H1 (cell line): ENCODE measurements around the gene PRKCI. TPM values are rescaled to one million over a fixed set of nuclear protein-coding genes. Genes with fewer than 3 reads are reported as not detected.
A peak's percentile ranks its signal among the peaks of the same experiment; 100 is the strongest.

Source experiments
- CTCF ChIA-PET: fragments of 300-600 bp; sonication (Branson Sonifier 250); formaldehyde crosslinking; loops from one replicate; lab custom pipeline; 2021; ENCODE audit not compliant: partially characterized antibody; lab: Charles Lee
- POLR2A ChIA-PET: fragments of 300-600 bp; sonication (Branson Sonifier 250); formaldehyde crosslinking; loops from one replicate; lab custom pipeline; 2021; ENCODE audit warnings: inconsistent platforms; ENCODE audit not compliant: partially characterized antibody; lab: Charles Lee
- DNase-seq, 2 experiments: peaks; one replicate each; pipeline versions ENCODE4 v3.0.0 to v3.0.0-alpha.2; 2010 to 2022; ENCODE audit warnings: low spot score in 2 of 2, low read depth in 1 of 2, mixed read lengths in 1 of 2
- FAIRE-seq: peaks from 2 replicates; lab custom pipeline; 2011; peaks lifted over from hg19 to GRCh38; lab: Jason Lieb, UNC
- H2AFZ ChIP-seq: 2 replicates; pipeline ENCODE4 v1.8.1; 2012; ENCODE audit warnings: low read length, inconsistent platforms
- H2AK5ac ChIP-seq: 2 replicates; pipeline ENCODE4 v1.6.1; 2013; ENCODE audit warnings: low read depth, low read length
- H2BK120ac ChIP-seq: replicated peaks from 2 replicates; pipeline ENCODE3; 2013; ENCODE audit warnings: low read depth, low read length, inconsistent platforms
- H2BK12ac ChIP-seq: 2 replicates; pipeline ENCODE4 v1.6.1; 2013; ENCODE audit warnings: low read depth, low read length
- H2BK15ac ChIP-seq: 2 replicates; pipeline ENCODE4 v1.6.1; 2013; ENCODE audit warnings: low read length
- H2BK20ac ChIP-seq: 2 replicates; pipeline ENCODE4 v1.6.1; 2013; ENCODE audit warnings: low read length
- H2BK5ac ChIP-seq: 2 replicates; pipeline ENCODE4 v1.6.1; 2013; ENCODE audit warnings: low read depth, low read length
- H3K14ac ChIP-seq: 2 replicates; pipeline ENCODE4 v1.6.1; 2013; ENCODE audit warnings: inconsistent platforms; ENCODE audit not compliant: insufficient read length
- H3K18ac ChIP-seq: 2 replicates; pipeline ENCODE4 v1.6.1; 2013; ENCODE audit warnings: low read length; ENCODE audit errors: extremely low read depth
- H3K23ac ChIP-seq: 2 replicates; pipeline ENCODE4 v1.6.1; 2013; ENCODE audit warnings: inconsistent platforms; ENCODE audit not compliant: insufficient read length
- H3K23me2 ChIP-seq: 2 replicates; pipeline ENCODE4 v1.6.1; 2013; ENCODE audit warnings: low read depth, low read length
- H3K27ac ChIP-seq: 2 replicates; pipeline ENCODE4 v1.6.1; 2011; ENCODE audit warnings: low read depth, low read length, inconsistent platforms
- H3K27me3 ChIP-seq, 4 experiments: replicated peaks in 1 of 4; 1 replicate in 1 of 4; 2 replicates in 3 of 4; pipeline versions ENCODE4 v1.6.1 to v1.8.1; 2011 to 2013; ENCODE audit warnings: low read length in 3 of 4, mild to moderate bottlenecking in 3 of 4, inconsistent platforms in 2 of 4, mixed read lengths in 2 of 4, moderate library complexity in 1 of 4; ENCODE audit not compliant: control insufficient read depth in 3 of 4, insufficient read depth in 3 of 4; ENCODE audit errors: extremely low read depth in 1 of 4
- H3K36me3 ChIP-seq, 4 experiments: 2 replicates each; pipeline versions ENCODE4 v1.6.1 to v1.8.1; 2011 to 2013; ENCODE audit warnings: mild to moderate bottlenecking in 4 of 4, low read length in 3 of 4, moderate library complexity in 2 of 4, control low read depth in 1 of 4, inconsistent platforms in 1 of 4; ENCODE audit not compliant: insufficient read depth in 4 of 4, control insufficient read depth in 2 of 4
- H3K4ac ChIP-seq: replicated peaks from 2 replicates; pipeline ENCODE3; 2013; ENCODE audit warnings: low read length, low read depth, mixed read lengths, inconsistent platforms; ENCODE audit not compliant: insufficient read length
- H3K4me1 ChIP-seq, 4 experiments: replicated peaks in 1 of 4; 1 replicate in 1 of 4; 2 replicates in 3 of 4; pipeline versions ENCODE4 v1.6.1 to v1.8.1; 2011 to 2013; ENCODE audit warnings: low read length in 3 of 4, inconsistent platforms in 2 of 4, mixed read lengths in 1 of 4; ENCODE audit not compliant: insufficient read depth in 4 of 4, control insufficient read depth in 3 of 4
- H3K4me2 ChIP-seq, 2 experiments: 2 replicates each; pipeline versions ENCODE4 v1.6.1 to v1.8.1; 2011 to 2013; ENCODE audit warnings: low read depth in 2 of 2, low read length in 2 of 2, control low read depth in 1 of 2, inconsistent platforms in 1 of 2, mild to moderate bottlenecking in 1 of 2; ENCODE audit not compliant: insufficient read depth in 1 of 2
- H3K4me3 ChIP-seq, 4 experiments: fragments of 200-600, 300-600 bp in 1 of 4; sonication (generic), shearing (Covaris generic), sonication (Bioruptor Twin) in 1 of 4; 2 replicates each; pipeline versions ENCODE4 v1.5.1 to v1.8.1; 2011 to 2016; ENCODE audit warnings: low read length in 4 of 4, low read depth in 3 of 4, control low read depth in 2 of 4, inconsistent platforms in 2 of 4, mild to moderate bottlenecking in 2 of 4, mixed read lengths in 1 of 4, moderate library complexity in 1 of 4; ENCODE audit not compliant: insufficient read depth in 2 of 4; ENCODE audit errors: extremely low read depth in 1 of 4
- H3K56ac ChIP-seq: replicated peaks from 2 replicates; pipeline ENCODE3; 2013; ENCODE audit warnings: low read depth, mild to moderate bottlenecking, mixed read lengths, low read length, inconsistent platforms; ENCODE audit not compliant: insufficient read length
- H3K79me1 ChIP-seq: 2 replicates; pipeline ENCODE4 v1.6.1; 2013; ENCODE audit warnings: low read depth, low read length, control low read depth
- H3K79me2 ChIP-seq, 2 experiments: 2 replicates each; pipeline versions ENCODE4 v1.6.1 to v1.8.1; 2012 to 2013; ENCODE audit warnings: low read length in 2 of 2, mild to moderate bottlenecking in 2 of 2, inconsistent platforms in 1 of 2; ENCODE audit not compliant: insufficient read depth in 2 of 2, control insufficient read depth in 1 of 2
- H3K9ac ChIP-seq, 4 experiments: replicated peaks in 1 of 4; 1 replicate in 1 of 4; 2 replicates in 3 of 4; pipeline versions ENCODE4 v1.6.1 to v1.8.1; 2011 to 2013; ENCODE audit warnings: low read depth in 3 of 4, low read length in 3 of 4, control low read depth in 2 of 4, mild to moderate bottlenecking in 2 of 4, moderate library complexity in 2 of 4, inconsistent platforms in 1 of 4; ENCODE audit errors: extremely low read depth in 1 of 4
- H3K9me3 ChIP-seq, 2 experiments: 2 replicates each; pipeline versions ENCODE4 v1.6.1 to v1.8.1; 2012 to 2013; ENCODE audit warnings: mild to moderate bottlenecking in 2 of 2, moderate library complexity in 2 of 2, control low read depth in 1 of 2, inconsistent platforms in 1 of 2, low read depth in 1 of 2, low read length in 1 of 2, mixed read lengths in 1 of 2; ENCODE audit not compliant: insufficient read depth in 2 of 2
- H4K20me1 ChIP-seq, 2 experiments: replicated peaks in 1 of 2; 2 replicates each; pipeline versions ENCODE3 to v1.8.1; 2011 to 2013; ENCODE audit warnings: inconsistent platforms in 2 of 2, low read length in 2 of 2, mild to moderate bottlenecking in 1 of 2; ENCODE audit not compliant: insufficient read depth in 2 of 2, control insufficient read depth in 1 of 2
- H4K5ac ChIP-seq: 2 replicates; pipeline ENCODE4 v1.6.1; 2013; ENCODE audit warnings: low read length, low read depth, mixed read lengths, inconsistent platforms; ENCODE audit not compliant: insufficient read length
- H4K8ac ChIP-seq: 2 replicates; pipeline ENCODE4 v1.8.0; 2013; ENCODE audit warnings: mild to moderate bottlenecking, moderate library complexity, low read length, inconsistent platforms; ENCODE audit not compliant: insufficient read depth; ENCODE audit errors: extremely low read depth
- H4K91ac ChIP-seq: replicated peaks from 2 replicates; pipeline ENCODE3; 2013; ENCODE audit warnings: low read length, mixed read lengths, inconsistent platforms; ENCODE audit not compliant: insufficient read length
- ASH2L ChIP-seq: fragments of 200-600, 300-600 bp; sonication (generic); IDR thresholded peaks from one replicate; pipeline ENCODE4 v1.7.1; 2017; ENCODE audit warnings: low read length
- ATF2 ChIP-seq: IDR thresholded peaks from 2 replicates; pipeline ENCODE4 v1.6.1; 2012; ENCODE audit warnings: low read length, inconsistent platforms
- BCL11A ChIP-seq, 2 experiments: IDR thresholded peaks; one replicate each; pipeline ENCODE4 v1.6.1; 2011; ENCODE audit warnings: low read depth in 2 of 2, low read length in 2 of 2, mild to moderate bottlenecking in 2 of 2
- CBX8 ChIP-seq: fragments of 300-800, 300-1000 bp; sonication (generic); IDR thresholded peaks from 2 replicates; pipeline ENCODE4 v1.7.1; 2016; ENCODE audit warnings: low read depth, low read length, borderline replicate concordance
- CHD1 ChIP-seq: IDR thresholded peaks from 2 replicates; pipeline ENCODE4 v1.6.1; 2012; ENCODE audit warnings: low read depth, low read length, improper control_type of control experiment
- EGR1 ChIP-seq: IDR thresholded peaks from 2 replicates; pipeline ENCODE4 v1.6.1; 2011; ENCODE audit warnings: low read depth, low read length, borderline replicate concordance
- HDAC6 ChIP-seq: IDR thresholded peaks from one replicate; pipeline ENCODE4 v1.7.1; 2012; ENCODE audit warnings: low read depth, mild to moderate bottlenecking, inconsistent platforms, low read length, moderate library complexity
- KDM1A ChIP-seq: fragments of 200-600, 300-600 bp; sonication (generic); IDR thresholded peaks from 2 replicates; pipeline ENCODE4 v1.7.1; 2016; ENCODE audit warnings: mild to moderate bottlenecking, low read length, borderline replicate concordance
- MAFK ChIP-seq: IDR thresholded peaks from 2 replicates; pipeline ENCODE4 v1.6.1; 2012; ENCODE audit warnings: low read depth, mild to moderate bottlenecking, improper control_type of control experiment, low read length
- MAX ChIP-seq: IDR thresholded peaks from 2 replicates; pipeline ENCODE4 v1.6.1; 2012; ENCODE audit warnings: inconsistent platforms
- SIRT6 ChIP-seq: IDR thresholded peaks from one replicate; pipeline ENCODE4 v1.7.1; 2012; ENCODE audit warnings: low read length, inconsistent platforms
- WGBS, 2 experiments: shearing (Covaris generic) in 1 of 2; methylation state at CpG; one replicate each; pipeline versions ENCODE4 v1.1.6 to v1.1.7; 2013 to 2015; ENCODE audit warnings: low lambda C conversion rate in 2 of 2, mixed read lengths in 2 of 2, inconsistent platforms in 1 of 2, low coverage in 1 of 2, missing lambda C conversion rate in 1 of 2; ENCODE audit not compliant: insufficient replicate concordance in 2 of 2, insufficient coverage in 1 of 2, insufficient read length in 1 of 2; ENCODE audit errors: extremely low coverage in 1 of 2, missing lambda C conversion rate in 1 of 2; 5-methylcytosine and 5-hydroxymethylcytosine counted together
- polyA plus RNA-seq, 7 experiments: library from polyadenylated mRNA; depleted of rRNA in 3 of 7; stranded (reverse) in 5 of 7; unstranded in 2 of 7; fragments of >200 nt in 5 of 7; fragments of 200-250 nt in 2 of 7; gene quantifications; 1 replicate in 5 of 7; 2 replicates in 1 of 7; 4 replicates in 1 of 7; pipeline versions ENCODE4 v1.2.1 to v1.2.3, GENCODE V29; 2011 to 2013; ENCODE audit warnings: missing spikeins in 2 of 7, mixed read lengths in 2 of 7
- total RNA-seq: library from RNA; stranded (reverse); fragmentation: NEBNext Ultra II Directional; extraction: Animal tissue kit (Norgen Biotek cat#: 25700); gene quantifications from 2 replicates; pipeline ENCODE4 v1.2.1, GENCODE V29; 2021

Gene PRKCI
- total and polyA plus RNA-seq, 2 of the 8 experiments (the other 6 are each of a cell fraction or from before 2014, with no cell fraction given): 24.3 to 100.0 TPM

- no peak for FAIRE-seq
- no peak overlapping the region for H2BK15ac ChIP-seq
These were observed 100.5 kb downstream of the PRKCI start for GRCh38 chr3:170322566-170323269.

More at GRCh38 chr3:170322566-170323269, 100.5 kb downstream of the PRKCI start:
- H3K27ac ChIP-seq: no peak overlapping the region
- H2BK5ac ChIP-seq: no peak overlapping the region
- H3K27me3 ChIP-seq: no peaks in the 10 kb centered on the region; a peak in 2 of 7 replicates
- no peaks in the 10 kb centered on the region; the same call in 1 of the 2 replicates for H3K23me2 ChIP-seq
- ChIA-PET POLR2A (no interaction called here), CTCF (interaction anchor here (1.2 to 2.1 kb wide), 3 partner anchors 13 to 41 kb away, joined by 3 to 7 read pairs (median 3); no protein-coding TSS in a partner anchor)
- 0 out of 2 replicates have a peak overlapping the region, but pooled peaks have one; percentile 0 for H2AFZ ChIP-seq
- H2BK20ac ChIP-seq: no peak overlapping the region
- H3K4me1 ChIP-seq: peaks cover 0 to 11% (median 2%) of the 10 kb centered on the region in 4 experiments; a peak in 2 of 7 replicates
- peaks cover 0 to 6% (median 0%) of the 10 kb centered on the region in 4 experiments; a peak in 1 of 8 replicates for H3K36me3 ChIP-seq
- H3K56ac ChIP-seq: no peak overlapping the region
- H3K4me3 ChIP-seq: no peak overlapping the region
- TF ChIP-seq ATF2 (no peak), BCL11A (IDR thresholded peaks at IDR 0.05; ENCODE audit: low read depth in 2 of 2, low read length in 2 of 2) (no peak), HDAC6 (no peak), MAFK (no peak), KDM1A (no peak), EGR1 (no peak), ASH2L (no peak), SIRT6 (no peak), CHD1 (no peak), MAX (no peak), CBX8 (no peak)
- H3K79me1 ChIP-seq: no peaks in the 10 kb centered on the region
- H4K5ac ChIP-seq: no peak overlapping the region
- H2BK12ac ChIP-seq: no peak overlapping the region
- no peak overlapping the region for H4K8ac ChIP-seq
- H3K18ac ChIP-seq: no peak overlapping the region
- H3K4me2 ChIP-seq: peak overlapping the region; percentile 3 to 33
- no peak overlapping the region for H3K4ac ChIP-seq
- no peaks in the 10 kb centered on the region for H4K20me1 ChIP-seq
- WGBS, 2 experiments: 62% methylated on average over 10 of the region's 10 CpGs; no CpG with 5 or more reads in 1 of the 2 experiments
- no peak overlapping the region for H3K23ac ChIP-seq
- no peak overlapping the region for H3K14ac ChIP-seq
- H2AK5ac ChIP-seq: no peak overlapping the region
- peak in 1 of 2 experiments; percentile 24 for DNase-seq
- H3K9ac ChIP-seq: no peak overlapping the region
- no peak overlapping the region for H2BK120ac ChIP-seq
- H3K79me2 ChIP-seq: no peaks in the 10 kb centered on the region
- H3K9me3 ChIP-seq: peaks cover 8 to 16% of the 10 kb centered on the region in 2 experiments
- no peak overlapping the region for H4K91ac ChIP-seq
